ENCODE measurements around the gene IRF2BP2. TPM values are rescaled to one million over a fixed set of nuclear protein-coding genes. Genes with fewer than 3 reads are reported as not detected.

Gene IRF2BP2
- total RNA-seq, 1 donor from 2014 or later, result 206 TPM

GRCh38 chr1:234605983-234606783 is 3.8 kb downstream of the IRF2BP2 start:
- H3K27me3 Mint-ChIP-seq, result peaks cover 2% of the 10 kb centered on the region
- H3K36me3 Mint-ChIP-seq (ENCODE audit: low read depth), result peaks cover 66% of the 10 kb centered on the region
- DNase-seq, result peak; percentile 79
- H3K4me3 Mint-ChIP-seq, result peak overlapping the region; percentile 97
- intact Hi-C loops (cut with micrococcal nuclease), result loop anchor here (10.0 kb wide), 1 partner anchor 1259 kb away; the partner anchor contains the start of gene LYST
- H3K4me1 Mint-ChIP-seq, result peaks cover 43% of the 10 kb centered on the region
- no peaks in the 10 kb centered on the region for H3K9me3 Mint-ChIP-seq
- peak overlapping the region; percentile 98 for H3K27ac Mint-ChIP-seq

GRCh38 chr1:234605399-234605982 is 4.5 kb downstream of the IRF2BP2 start:
- H3K4me1 Mint-ChIP-seq, result peaks cover 48% of the 10 kb centered on the region
- intact Hi-C loops (cut with micrococcal nuclease), result loop anchor here (10.0 kb wide), 1 partner anchor 1259 kb away; the partner anchor contains the start of gene LYST
- H3K4me3 Mint-ChIP-seq, result peak overlapping the region; percentile 97
- no peaks in the 10 kb centered on the region for H3K9me3 Mint-ChIP-seq
- H3K27ac Mint-ChIP-seq, result peak overlapping the region; percentile 98
- peaks cover 64% of the 10 kb centered on the region for H3K36me3 Mint-ChIP-seq (ENCODE audit: low read depth)
- DNase-seq, result no peak
- peaks cover 2% of the 10 kb centered on the region for H3K27me3 Mint-ChIP-seq

GRCh38 chr1:234604495-234605398 is 5.2 kb downstream of the IRF2BP2 start:
- DNase-seq, result no peak
- H3K27me3 Mint-ChIP-seq, result no peaks in the 10 kb centered on the region
- intact Hi-C loops (cut with micrococcal nuclease), result loop anchor here (5.0 to 10.0 kb wide), 2 partner anchors 523 to 1260 kb away; partner anchors contain the start of genes LYST and TOMM20
- H3K4me3 Mint-ChIP-seq, result peak overlapping the region; percentile 97
- H3K27ac Mint-ChIP-seq, result peak overlapping the region; percentile 98
- peaks cover 62% of the 10 kb centered on the region for H3K36me3 Mint-ChIP-seq (ENCODE audit: low read depth)
- no peaks in the 10 kb centered on the region for H3K9me3 Mint-ChIP-seq
- H3K4me1 Mint-ChIP-seq, result peaks cover 46% of the 10 kb centered on the region

- Mint-ChIP-seq H3K9me3 (no peaks in the 10 kb centered on the region), H3K36me3 (ENCODE audit: low read depth) (peaks cover 62% of the 10 kb centered on the region), H3K4me1 (peaks cover 55% of the 10 kb centered on the region), H3K27ac (peak overlapping the region; percentile 98), H3K4me3 (peak overlapping the region; percentile 97), H3K27me3 (no peaks in the 10 kb centered on the region)
- DNase-seq, result no peak
- intact Hi-C loops (cut with micrococcal nuclease), result loop anchor here (2.0 to 10.0 kb wide), 3 partner anchors 471 to 1261 kb away; partner anchors contain the start of genes LYST and TOMM20
Observed at GRCh38 chr1:234603221-234604204, 6.5 kb downstream of the IRF2BP2 start.

- Mint-ChIP-seq H3K9me3 (no peaks in the 10 kb centered on the region), H3K4me3 (peak overlapping the region; percentile 89), H3K27me3 (no peaks in the 10 kb centered on the region), H3K27ac (peak overlapping the region; percentile 92), H3K4me1 (peaks cover 57% of the 10 kb centered on the region), H3K36me3 (ENCODE audit: low read depth) (peaks cover 53% of the 10 kb centered on the region)
- intact Hi-C loops (cut with micrococcal nuclease), result loop anchor here (2.0 to 10.0 kb wide), 3 partner anchors 472 to 1262 kb away; partner anchors contain the start of genes LYST and TOMM20
- peak; percentile 76 for DNase-seq
Observed at GRCh38 chr1:234602334-234603220, 7.4 kb downstream of the IRF2BP2 start.

- H3K36me3 Mint-ChIP-seq (ENCODE audit: low read depth), result peaks cover 43% of the 10 kb centered on the region
- peak overlapping the region; percentile 89 for H3K4me3 Mint-ChIP-seq
- H3K27ac Mint-ChIP-seq, result peak overlapping the region; percentile 91
- no peaks in the 10 kb centered on the region for H3K27me3 Mint-ChIP-seq
- no peaks in the 10 kb centered on the region for H3K9me3 Mint-ChIP-seq
- DNase-seq, result peak; percentile 81
- intact Hi-C loops (cut with micrococcal nuclease), result loop anchor here (2.0 to 10.0 kb wide), 5 partner anchors 379 to 1263 kb away; partner anchors contain the start of genes LYST and TOMM20
- peaks cover 55% of the 10 kb centered on the region for H3K4me1 Mint-ChIP-seq
Observed at GRCh38 chr1:234601301-234602017, 8.5 kb downstream of the IRF2BP2 start.

GRCh38 chr1:234600418-234601281 is 9.3 kb downstream of the IRF2BP2 start:
- Mint-ChIP-seq H3K4me1 (peaks cover 49% of the 10 kb centered on the region), H3K9me3 (peaks cover 4% of the 10 kb centered on the region), H3K36me3 (ENCODE audit: low read depth) (peaks cover 35% of the 10 kb centered on the region), H3K4me3 (peak overlapping the region; percentile 89), H3K27me3 (no peaks in the 10 kb centered on the region), H3K27ac (peak overlapping the region; percentile 91)
- intact Hi-C loops (cut with micrococcal nuclease), result loop anchor here (1.0 to 10.0 kb wide), 6 partner anchors 8 to 1264 kb away; partner anchors contain the start of genes ARID4B, GGPS1, LYST and TOMM20
- DNase-seq, result peak; percentile 84

- H3K4me1 Mint-ChIP-seq, result peaks cover 47% of the 10 kb centered on the region
- H3K9me3 Mint-ChIP-seq, result peaks cover 4% of the 10 kb centered on the region
- peak overlapping the region; percentile 89 for H3K4me3 Mint-ChIP-seq
- intact Hi-C loops (cut with micrococcal nuclease), result loop anchor here (1.0 to 10.0 kb wide), 7 partner anchors 8 to 1265 kb away; partner anchors contain the start of genes ARID4B, GGPS1, LYST and TOMM20
- H3K27me3 Mint-ChIP-seq, result no peaks in the 10 kb centered on the region
- peaks cover 26% of the 10 kb centered on the region for H3K36me3 Mint-ChIP-seq (ENCODE audit: low read depth)
- peak overlapping the region; percentile 97 for H3K27ac Mint-ChIP-seq
- DNase-seq, result peak; percentile 92
Observed at GRCh38 chr1:234599617-234600417, 10.2 kb downstream of the IRF2BP2 start.

- intact Hi-C loops (cut with micrococcal nuclease), result loop anchor here (1.0 kb wide), 1 partner anchor 98 kb away; no protein-coding TSS in a partner anchor
- no peak for DNase-seq
- peaks cover 4% of the 10 kb centered on the region for H3K9me3 Mint-ChIP-seq
- peak overlapping the region; percentile 89 for H3K4me3 Mint-ChIP-seq
- H3K4me1 Mint-ChIP-seq, result peaks cover 45% of the 10 kb centered on the region
- peaks cover 22% of the 10 kb centered on the region for H3K36me3 Mint-ChIP-seq (ENCODE audit: low read depth)
- H3K27me3 Mint-ChIP-seq, result no peaks in the 10 kb centered on the region
- peak overlapping the region; percentile 97 for H3K27ac Mint-ChIP-seq
Observed at GRCh38 chr1:234598974-234599616, 10.9 kb downstream of the IRF2BP2 start.
